ENCODE measurements around the gene NUDT5.
"Not testable (repeated sequence)": the region's sequence is repeated elsewhere in the genome, so short reads cannot be mapped to it uniquely, and the experiment has no call there.

NUDT5 gene

GRCh38 chr10:12195603-12196506 lies at the start of gene NUDT5, which contains the start of gene CDC123:
Gene NUDT5 (minus strand): TSS chr10:12195891. CDS start chr10:12186291, 9,600 bp downstream.
Gene CDC123 (plus strand): TSS chr10:12196188. CDS start chr10:12196246, 58 bp downstream.
- FAIRE-seq (peak; percentile 86), DNase-seq (ENCODE audit: extremely low spot score, insufficient read length, low read depth) (peak; percentile 76)

GRCh38 chr10:12243864-12244620 lies 48.4 kb upstream of the NUDT5 start:
- DNase-seq (ENCODE audit: extremely low spot score, insufficient read length, low read depth) (peak; percentile 28), FAIRE-seq (peak; percentile 81)

- no peak for DNase-seq (ENCODE audit: extremely low spot score, insufficient read length, low read depth)
- peak; percentile 91 for FAIRE-seq
These were observed 46.3 kb upstream of the NUDT5 start for GRCh38 chr10:12241810-12242529.

DNA sequence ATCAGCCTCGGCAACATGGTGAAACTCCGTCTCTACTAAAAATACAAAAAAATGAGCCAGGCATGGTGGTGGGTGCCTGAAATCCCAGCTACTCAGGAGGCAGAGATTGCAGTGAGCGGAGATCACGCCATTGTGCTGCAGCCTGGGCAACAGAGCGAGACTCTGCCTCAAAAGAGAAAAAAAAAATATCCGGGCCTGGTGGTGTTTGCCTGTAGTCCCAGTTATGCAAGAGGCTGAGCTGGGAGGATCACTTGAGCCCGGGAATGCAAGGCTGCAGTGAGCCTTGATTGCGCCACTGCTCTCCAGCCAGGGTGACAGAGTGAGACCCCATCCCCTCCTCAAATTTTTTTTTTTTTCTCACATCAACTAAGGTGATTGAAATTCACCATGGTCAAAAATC lies 43.1 kb upstream of the NUDT5 start:
- FAIRE-seq (no peak), DNase-seq (ENCODE audit: extremely low spot score, insufficient read length, low read depth) (no peak)

DNA sequence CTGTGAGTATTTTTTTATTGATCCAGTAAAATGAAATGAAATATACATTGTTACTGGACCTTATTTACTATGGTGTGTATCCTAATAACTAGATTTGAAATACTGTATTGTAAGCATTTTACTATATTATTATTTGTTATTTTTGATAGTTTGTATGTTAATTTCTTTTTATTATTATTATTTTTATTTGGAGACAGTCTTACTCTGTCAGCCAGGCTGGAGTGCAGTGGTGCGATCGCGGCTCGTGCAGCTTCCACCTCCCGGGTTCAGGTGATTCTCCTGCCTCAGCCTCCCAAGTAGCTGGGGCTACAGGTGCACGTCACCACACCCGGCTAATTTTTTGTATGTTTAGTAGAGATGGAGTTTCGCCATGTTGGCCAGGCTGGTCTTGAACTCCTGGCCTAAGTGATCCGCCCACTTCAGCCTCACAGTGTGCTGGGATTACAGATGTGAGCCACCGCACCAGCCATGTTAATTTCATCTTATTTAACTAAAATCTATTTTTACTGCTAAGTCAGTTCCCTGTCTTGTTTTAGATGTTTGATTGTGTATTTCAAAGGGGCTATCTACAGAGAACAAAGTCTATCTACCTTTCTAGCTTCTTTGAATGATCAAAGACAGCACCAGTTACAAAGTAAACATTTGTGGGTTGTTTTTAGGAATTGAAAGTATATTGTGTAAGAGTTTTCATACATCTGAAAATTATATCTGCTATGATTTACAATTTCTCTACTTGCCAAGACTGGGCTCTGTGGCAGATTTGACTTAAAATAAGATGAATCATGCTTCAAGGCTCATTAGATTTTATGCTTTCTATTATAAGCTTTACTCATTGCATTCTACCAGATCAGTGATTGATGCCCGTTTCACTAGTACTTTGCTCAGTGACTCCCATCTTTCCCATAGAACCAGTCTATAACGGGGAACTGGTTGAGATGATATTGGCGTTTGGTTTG lies 41.9 kb upstream of the NUDT5 start:
- DNase-seq (ENCODE audit: extremely low spot score, insufficient read length, low read depth) (no peak), FAIRE-seq (no peak)

DNA sequence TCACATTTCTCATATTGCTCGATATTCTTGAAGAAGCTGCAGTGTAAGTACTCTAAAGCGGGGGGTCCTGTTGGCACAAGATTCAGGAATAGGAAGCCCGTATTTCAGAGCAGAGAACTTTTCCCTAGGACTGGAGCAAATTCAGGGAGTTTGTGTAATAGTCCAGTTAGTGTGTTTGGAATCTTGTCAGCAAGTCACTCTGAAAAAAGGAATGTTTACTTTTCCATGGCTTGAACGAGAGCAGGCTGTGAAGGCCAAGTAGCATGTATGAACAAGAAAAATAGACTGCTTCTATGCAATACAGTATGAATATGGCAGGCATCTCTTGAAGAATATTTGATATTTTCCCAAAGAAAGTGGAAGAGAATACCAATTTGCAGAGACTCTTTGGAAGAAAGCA lies 40.1 kb upstream of the NUDT5 start:
- FAIRE-seq, result no peak

DNA sequence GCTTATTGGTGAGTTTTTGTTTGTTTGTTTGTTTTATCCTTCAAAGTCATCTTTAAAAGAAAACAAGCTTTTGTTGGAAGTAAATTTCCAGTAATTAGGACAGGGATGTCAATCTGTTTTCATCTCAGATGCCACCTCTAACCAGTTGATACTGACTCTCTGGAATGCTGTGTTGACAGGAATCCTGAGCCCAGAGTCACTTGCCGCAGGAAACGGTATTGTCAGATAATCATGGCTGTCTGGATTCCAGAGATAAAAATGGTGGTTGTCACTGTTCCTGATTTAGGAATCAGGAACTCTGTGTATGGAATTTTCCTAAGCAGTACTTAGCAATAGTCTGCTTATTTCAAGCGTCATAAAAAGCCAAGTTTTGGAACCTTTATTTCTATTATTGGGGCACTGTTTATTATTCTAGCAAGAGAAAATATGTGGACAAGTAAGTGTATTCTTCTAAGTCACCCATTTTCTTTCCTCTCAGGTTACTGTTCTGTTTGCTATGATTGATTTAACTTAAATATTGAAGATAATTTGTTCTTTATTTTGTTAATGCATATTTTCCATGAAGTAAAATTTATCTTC lies 39.5 kb upstream of the NUDT5 start:
- DNase-seq (ENCODE audit: extremely low spot score, insufficient read length, low read depth), result no peak
- FAIRE-seq, result no peak

More for the DNA sequence above, 40.1 kb upstream of the NUDT5 start:
- DNase-seq (ENCODE audit: extremely low spot score, insufficient read length, low read depth), result no peak

DNA sequence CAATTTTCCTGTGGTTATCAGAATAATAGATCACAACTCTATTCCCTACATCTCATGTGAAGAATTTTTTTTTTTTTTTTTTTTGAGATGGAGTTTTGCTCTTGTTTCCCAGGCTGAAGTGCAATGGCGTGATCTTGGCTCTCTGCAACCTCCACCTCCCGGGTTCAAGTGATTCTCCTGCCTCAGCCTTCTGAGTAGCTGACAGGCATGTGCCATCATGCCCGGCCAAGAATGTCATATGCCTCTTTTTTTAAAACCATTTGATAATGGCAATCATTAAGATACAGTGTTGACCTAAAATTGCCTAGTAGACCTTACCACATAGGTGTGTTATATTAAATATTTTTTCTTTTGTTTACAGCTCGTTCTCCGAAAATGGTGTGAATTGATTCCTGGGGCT lies 39.0 kb upstream of the NUDT5 start:
- not testable (repeated sequence) for FAIRE-seq; DNase-seq (ENCODE audit: extremely low spot score, insufficient read length, low read depth)

- DNase-seq (ENCODE audit: extremely low spot score, insufficient read length, low read depth), result no peak
- no peak for FAIRE-seq
These were observed 33.2 kb upstream of the NUDT5 start for GRCh38 chr10:12228851-12229250.

DNA sequence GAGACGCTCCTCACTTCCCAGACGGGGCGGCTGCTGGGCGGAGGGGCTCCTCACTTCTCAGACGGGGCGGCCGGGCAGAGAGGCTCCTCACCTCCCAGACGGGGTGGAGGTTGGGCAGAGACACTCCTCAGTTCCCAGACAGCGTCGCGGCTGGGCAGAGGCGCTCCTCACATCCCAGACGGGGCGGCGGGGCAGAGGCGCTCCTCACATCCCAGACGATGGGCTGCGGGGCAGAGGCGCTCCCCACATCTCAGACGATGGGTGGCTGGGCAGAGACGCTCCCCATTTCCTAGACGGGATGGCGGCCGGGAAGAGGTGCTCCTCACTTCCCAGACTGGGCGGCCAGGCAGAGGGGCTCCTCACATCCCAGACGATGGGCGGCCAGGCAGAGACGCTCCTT lies 30.7 kb upstream of the NUDT5 start:
- FAIRE-seq; DNase-seq (ENCODE audit: extremely low spot score, insufficient read length, low read depth): not testable (repeated sequence)

GRCh38 chr10:12225444-12225843 lies 29.8 kb upstream of the NUDT5 start:
- FAIRE-seq (no peak), DNase-seq (ENCODE audit: extremely low spot score, insufficient read length, low read depth) (no peak)

DNA sequence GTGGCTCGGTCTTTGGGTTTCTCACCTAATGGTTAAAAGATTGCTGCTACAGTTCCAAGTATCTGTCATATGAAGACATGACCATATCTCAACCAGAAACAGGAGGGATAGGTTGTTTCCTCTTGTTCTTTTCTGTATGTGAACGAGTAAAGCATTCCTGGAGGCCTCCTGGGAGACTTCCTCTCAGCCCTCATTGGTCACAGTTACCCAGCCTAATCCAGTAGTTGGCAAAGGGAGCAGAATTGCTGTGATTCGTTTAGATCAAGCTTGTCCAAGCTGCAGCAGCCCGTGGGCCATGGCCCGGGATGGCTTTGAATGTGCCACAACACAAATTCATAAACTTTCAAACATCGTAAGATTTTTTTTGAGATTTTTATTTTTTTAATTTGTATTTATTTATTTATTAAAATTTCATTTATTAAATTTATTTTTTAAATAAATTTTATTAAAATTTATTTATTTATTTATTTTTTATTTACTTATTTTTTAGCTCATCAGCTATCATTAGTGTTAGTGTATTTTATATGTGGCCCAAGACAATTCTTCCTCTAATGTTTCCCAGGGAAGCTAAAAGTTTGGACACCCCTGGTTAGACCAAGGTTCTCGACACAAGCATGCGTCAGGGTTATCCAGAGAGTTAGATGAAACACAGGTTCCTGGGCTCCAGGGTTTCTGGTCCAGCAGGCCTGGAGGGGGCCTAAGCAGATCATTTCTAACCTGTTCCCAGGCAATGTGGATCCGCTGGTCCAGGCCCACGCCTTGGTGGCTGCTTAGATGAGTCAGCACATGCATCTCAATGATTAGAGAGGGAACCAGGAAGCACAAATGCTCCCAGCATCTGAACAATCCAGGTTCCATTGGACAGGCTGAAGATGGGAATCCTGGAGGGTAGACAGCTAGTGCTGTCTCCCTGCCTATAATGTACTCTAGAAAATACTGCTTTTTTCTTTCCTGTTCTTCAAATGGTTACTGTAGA lies 25.9 kb upstream of the NUDT5 start:
- FAIRE-seq (no peak), DNase-seq (ENCODE audit: extremely low spot score, insufficient read length, low read depth) (no peak)

GRCh38 chr10:12218991-12219390 lies 23.3 kb upstream of the NUDT5 start:
- DNase-seq (ENCODE audit: extremely low spot score, insufficient read length, low read depth) (no peak), FAIRE-seq (no peak)

DNA sequence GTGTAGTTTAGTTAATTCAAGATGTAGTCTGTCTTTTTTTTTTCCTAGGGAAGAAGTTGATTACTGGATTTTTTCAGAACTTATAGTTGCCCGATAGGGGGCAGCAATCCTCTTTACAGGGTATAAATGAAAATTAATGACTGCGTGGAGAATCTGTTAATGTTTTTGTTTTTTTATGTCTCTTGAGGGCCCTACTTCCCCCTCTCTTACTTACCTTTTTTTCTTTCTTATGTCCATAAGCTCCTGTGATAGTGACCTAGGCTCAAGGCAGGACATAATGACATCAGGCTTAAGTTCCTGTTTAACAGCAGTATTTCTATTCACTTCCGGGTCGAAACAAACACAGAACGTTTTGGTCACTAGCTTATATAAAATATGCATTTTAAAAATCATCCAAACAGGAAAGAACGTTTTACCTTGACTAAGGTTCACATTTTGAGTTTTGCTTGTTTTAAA lies 19.1 kb upstream of the NUDT5 start:
- FAIRE-seq (peak; percentile 35), DNase-seq (ENCODE audit: extremely low spot score, insufficient read length, low read depth) (no peak)

- DNase-seq (ENCODE audit: extremely low spot score, insufficient read length, low read depth), result no peak
- no peak for FAIRE-seq
These were observed 18.4 kb upstream of the NUDT5 start for GRCh38 chr10:12214093-12214492.

DNA sequence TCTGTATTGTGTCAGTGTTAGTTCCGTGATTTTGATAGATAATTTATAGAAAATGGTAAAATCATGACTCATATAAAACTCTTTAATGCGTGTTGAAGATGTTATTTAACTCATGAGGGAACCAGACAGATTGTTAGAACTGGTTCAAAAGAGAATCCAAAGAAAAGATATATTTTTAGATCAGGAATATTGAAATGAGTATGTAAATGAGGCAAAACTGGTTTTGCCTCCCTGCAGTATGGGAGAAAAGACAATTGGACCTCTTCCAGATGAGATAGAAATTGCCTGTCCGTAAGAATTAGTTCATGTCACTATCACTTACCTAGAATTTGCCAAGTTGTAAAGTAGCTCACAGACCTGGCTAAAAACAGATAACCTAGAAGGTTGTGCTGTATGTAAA lies 17.9 kb upstream of the NUDT5 start:
- no peak for DNase-seq (ENCODE audit: extremely low spot score, insufficient read length, low read depth)
- FAIRE-seq, result no peak

DNA sequence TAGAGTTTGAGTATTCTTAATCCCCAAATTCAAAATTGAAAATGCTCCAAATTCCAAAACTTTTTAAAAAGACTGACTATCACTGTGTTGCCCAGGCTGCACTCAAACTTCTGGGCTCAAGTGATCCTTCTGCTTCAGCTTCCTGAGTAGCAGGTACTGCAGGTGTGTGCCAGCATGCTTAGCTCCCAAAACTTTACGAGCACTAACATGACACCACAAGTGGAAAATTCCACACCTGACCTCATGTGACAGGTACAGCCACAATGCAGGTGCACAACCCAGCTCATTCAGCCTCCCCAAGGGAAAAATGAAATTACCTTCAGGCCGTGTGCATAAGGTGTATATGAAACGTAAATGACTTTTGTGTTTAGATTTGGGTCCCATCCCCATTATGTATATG lies 16.8 kb upstream of the NUDT5 start:
- no peak for FAIRE-seq
- no peak for DNase-seq (ENCODE audit: extremely low spot score, insufficient read length, low read depth)

DNA sequence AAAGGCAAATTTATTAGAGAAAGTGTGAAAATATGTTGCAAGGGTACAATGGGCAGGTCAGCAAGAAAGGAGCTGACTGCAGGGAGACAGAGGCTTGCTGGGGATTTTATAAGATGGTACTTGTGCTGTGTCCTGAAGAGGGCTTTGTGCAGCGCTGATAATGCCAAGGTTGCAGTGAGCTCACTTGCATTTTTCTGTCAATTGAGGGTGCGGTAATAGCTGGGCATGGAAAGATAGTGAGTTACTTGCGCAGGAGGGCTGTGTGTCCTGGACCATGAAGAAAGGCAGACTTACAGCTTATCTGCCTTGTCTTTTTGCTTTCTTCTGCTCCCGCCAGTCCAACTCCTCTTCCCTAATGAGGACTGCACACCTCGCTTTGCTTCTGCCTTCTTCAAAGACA lies 12.8 kb upstream of the NUDT5 start:
- no peak for DNase-seq (ENCODE audit: extremely low spot score, insufficient read length, low read depth)
- FAIRE-seq, result no peak

Measured in GM18507 (cell line).